Measurements from ENCODE around the gene HIPK2. TPM values are rescaled to one million over a fixed set of nuclear protein-coding genes. Genes with fewer than 3 reads are reported as not detected.

The HIPK2 gene
- total and polyA plus RNA-seq, 2 experiments from 2014 or later = 7.3 to 16.9 TPM

- Histone ChIP-seq H3K27me3 (ENCODE audit: insufficient read depth) (no peaks in the 10 kb centered on the region), H3K4me3 (no peak overlapping the region), H3F3A (replicated peaks; ENCODE audit: low read depth) (no peaks in the 10 kb centered on the region), H2AFZ (0 out of 2 replicates have a peak overlapping the region, but pooled peaks have one; percentile 18), H3K4me2 (no peak overlapping the region), H3K4me1 (ENCODE audit: insufficient read depth) (no peaks in the 10 kb centered on the region), H3K9me2 (ENCODE audit: insufficient read depth) (no peaks in the 10 kb centered on the region), H3K36me3 (ENCODE audit: insufficient read depth) (no peaks in the 10 kb centered on the region), H4K20me1 (replicated peaks; ENCODE audit: insufficient read depth) (no peaks in the 10 kb centered on the region), H3K79me2 (replicated peaks; ENCODE audit: insufficient read depth) (no peaks in the 10 kb centered on the region), H3K27ac (ENCODE audit: low read depth) (no peak overlapping the region)
- no peak overlapping the region for H3K4me3 Mint-ChIP-seq
- no peak overlapping the region for H3K27ac Mint-ChIP-seq
- TF ChIP-seq ZNF331 (CRISPR knock-in tag; IDR thresholded peaks at IDR 0.05; ENCODE audit: low read depth) = no peak
- TF ChIP-seq POLR2AphosphoS5 (IDR thresholded peaks at IDR 0.05; ENCODE audit: low read depth) = no peak
- TF ChIP-seq EZH2phosphoT487 (IDR thresholded peaks at IDR 0.05; ENCODE audit: unreplicated experiment) = no peak
- TF ChIP-seq CREB1 (CRISPR knock-in tag; IDR thresholded peaks at IDR 0.05; ENCODE audit: low read depth) = no peak
- TF ChIP-seq EZH2 (IDR thresholded peaks at IDR 0.05; ENCODE audit: low read depth, unreplicated experiment) = no peak
- TF ChIP-seq JUNB (IDR thresholded peaks at IDR 0.05; ENCODE audit: unreplicated experiment) = no peak
- no peak for TF ChIP-seq NANOG (IDR thresholded peaks at IDR 0.05; ENCODE audit: borderline replicate concordance)
- DNase-seq (ENCODE audit: low spot score) (peak; percentile 59), ATAC-seq (peak; percentile 74)
- peaks cover 9% of the 10 kb centered on the region for H3K27me3 Mint-ChIP-seq (ENCODE audit: insufficient read depth, low read depth, poor library complexity)
- H3K36me3 Mint-ChIP-seq (ENCODE audit: low read depth) = no peaks in the 10 kb centered on the region
- H3K4me1 Mint-ChIP-seq = peaks cover 14% of the 10 kb centered on the region
- H3K9me3 Mint-ChIP-seq = no peaks in the 10 kb centered on the region
These were observed 233.8 kb downstream of the HIPK2 start for GRCh38 chr7:139543801-139544603.

- no peaks in the 10 kb centered on the region for H3K79me2 ChIP-seq (replicated peaks; ENCODE audit: insufficient read depth)
- peak; percentile 31 for ATAC-seq
- TF ChIP-seq EZH2phosphoT487 (IDR thresholded peaks at IDR 0.05; ENCODE audit: unreplicated experiment) = no peak
- TF ChIP-seq CTCF (conservative IDR thresholded peaks at IDR 0.05; ENCODE audit: low read depth in 2 of 2) = no peak
- no peak for TF ChIP-seq ZNF114 (CRISPR knock-in tag; IDR thresholded peaks at IDR 0.05)
- TF ChIP-seq ETS1 (IDR thresholded peaks at IDR 0.05) = no peak
- TF ChIP-seq POLR2AphosphoS5 (IDR thresholded peaks at IDR 0.05; ENCODE audit: low read depth) = no peak
- no peak for TF ChIP-seq CREB1 (CRISPR knock-in tag; IDR thresholded peaks at IDR 0.05; ENCODE audit: low read depth)
- TF ChIP-seq NANOG (IDR thresholded peaks at IDR 0.05; ENCODE audit: borderline replicate concordance) = no peak
- no peak for TF ChIP-seq EZH2 (IDR thresholded peaks at IDR 0.05; ENCODE audit: low read depth, unreplicated experiment)
- no peak for TF ChIP-seq STAT1 (IDR thresholded peaks at IDR 0.05; ENCODE audit: unreplicated experiment)
- no peaks in the 10 kb centered on the region for H3K4me1 ChIP-seq (ENCODE audit: insufficient read depth)
- H3K4me3 ChIP-seq = no peak overlapping the region
- peaks cover 2% of the 10 kb centered on the region for H3K27me3 Mint-ChIP-seq (ENCODE audit: insufficient read depth, low read depth, poor library complexity)
- no peaks in the 10 kb centered on the region for H3K9me2 ChIP-seq (ENCODE audit: insufficient read depth)
- no peaks in the 10 kb centered on the region for H3F3A ChIP-seq (replicated peaks; ENCODE audit: low read depth)
- DNase-seq (ENCODE audit: low spot score) = peak; percentile 21
- H4K20me1 ChIP-seq (replicated peaks; ENCODE audit: insufficient read depth) = no peaks in the 10 kb centered on the region
- no peaks in the 10 kb centered on the region for H3K27me3 ChIP-seq (ENCODE audit: insufficient read depth)
- peak overlapping the region; percentile 92; the same call in 1 of the 2 replicates for H2AFZ ChIP-seq
- no peaks in the 10 kb centered on the region for H3K36me3 ChIP-seq (ENCODE audit: insufficient read depth)
- H3K27ac ChIP-seq (ENCODE audit: low read depth) = no peak overlapping the region
- H3K27ac Mint-ChIP-seq = peak overlapping the region; percentile 15; the same call in 1 of the 2 replicates
- H3K9me3 Mint-ChIP-seq = no peaks in the 10 kb centered on the region
- H3K36me3 Mint-ChIP-seq (ENCODE audit: low read depth) = no peaks in the 10 kb centered on the region
- H3K4me2 ChIP-seq = no peak overlapping the region
- H3K4me1 Mint-ChIP-seq = peaks cover 15% of the 10 kb centered on the region
- no peak overlapping the region for H3K4me3 Mint-ChIP-seq
These were observed 235.3 kb downstream of the HIPK2 start for GRCh38 chr7:139542308-139543151.

Data from GM23338 (cell line).